GM12865 (cell line): ENCODE measurements around the gene GPR61.

Experiments used
- DNase-seq: peaks from one replicate; pipeline ENCODE4 v3.0.0; 2010; ENCODE audit warnings: low read depth
- H3K4me3 ChIP-seq: 2 replicates; pipeline ENCODE4 v1.5.1; 2011; ENCODE audit warnings: mild to moderate bottlenecking, low read depth, low read length, control low read depth
- CTCF ChIP-seq: IDR thresholded peaks from 2 replicates; pipeline ENCODE4 v1.5.1; 2011; ENCODE audit warnings: low read length, control low read depth, low read depth, inconsistent platforms; ENCODE audit not compliant: insufficient read depth; ENCODE audit errors: missing control alignments

Gene GPR61

GRCh38 chr1:109493805-109494539, 45.7 kb upstream of the GPR61 start, which contains the start of gene CYB561D1:
Gene CYB561D1 (plus strand): TSS chr1:109494094. CDS start chr1:109494140, 46 bp downstream.
- peak within 1 kb of the TSS; percentile 91 for H3K4me3 ChIP-seq
- TF ChIP-seq CTCF: peak; percentile 91
- peak; percentile 91 for DNase-seq

- no peak overlapping the region for H3K4me3 ChIP-seq
- DNase-seq: no peak
- no peak for TF ChIP-seq CTCF
Observed at GRCh38 chr1:109495738-109496137, 43.9 kb upstream of the GPR61 start.

GRCh38 chr1:109497449-109498160, 42.1 kb upstream of the GPR61 start:
- DNase-seq: no peak
- no peak for TF ChIP-seq CTCF
- no peak overlapping the region for H3K4me3 ChIP-seq

GRCh38 chr1:109498161-109498801, 41.4 kb upstream of the GPR61 start:
- peak; percentile 51 for TF ChIP-seq CTCF
- peak; percentile 28 for DNase-seq

GRCh38 chr1:109499081-109499480, 40.6 kb upstream of the GPR61 start:
- TF ChIP-seq CTCF: no peak
- DNase-seq: no peak
- H3K4me3 ChIP-seq: no peak overlapping the region

More at GRCh38 chr1:109498161-109498801, 41.4 kb upstream of the GPR61 start:
- no peak overlapping the region for H3K4me3 ChIP-seq

- no peak overlapping the region for H3K4me3 ChIP-seq
- DNase-seq: peak; percentile 64
- peak; percentile 55 for TF ChIP-seq CTCF
Observed at GRCh38 chr1:109499661-109500536, 39.8 kb upstream of the GPR61 start.
